GM18508 (cell line): Measurements from ENCODE around the gene DIRAS2.
"Not testable (repeated sequence)": the region's sequence is repeated elsewhere in the genome, so short reads cannot be mapped to it uniquely, and the experiment has no call there.

Experiments used
- ATAC-seq: cut with Tn5 transposase; IDR thresholded peaks from one replicate; pipeline ENCODE4 v1.9.1; 2021; ENCODE audit warnings: moderate number of reproducible peaks; ENCODE audit not compliant: insufficient read depth, unreplicated experiment

Gene DIRAS2, protein sequence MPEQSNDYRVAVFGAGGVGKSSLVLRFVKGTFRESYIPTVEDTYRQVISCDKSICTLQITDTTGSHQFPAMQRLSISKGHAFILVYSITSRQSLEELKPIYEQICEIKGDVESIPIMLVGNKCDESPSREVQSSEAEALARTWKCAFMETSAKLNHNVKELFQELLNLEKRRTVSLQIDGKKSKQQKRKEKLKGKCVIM

DNA sequence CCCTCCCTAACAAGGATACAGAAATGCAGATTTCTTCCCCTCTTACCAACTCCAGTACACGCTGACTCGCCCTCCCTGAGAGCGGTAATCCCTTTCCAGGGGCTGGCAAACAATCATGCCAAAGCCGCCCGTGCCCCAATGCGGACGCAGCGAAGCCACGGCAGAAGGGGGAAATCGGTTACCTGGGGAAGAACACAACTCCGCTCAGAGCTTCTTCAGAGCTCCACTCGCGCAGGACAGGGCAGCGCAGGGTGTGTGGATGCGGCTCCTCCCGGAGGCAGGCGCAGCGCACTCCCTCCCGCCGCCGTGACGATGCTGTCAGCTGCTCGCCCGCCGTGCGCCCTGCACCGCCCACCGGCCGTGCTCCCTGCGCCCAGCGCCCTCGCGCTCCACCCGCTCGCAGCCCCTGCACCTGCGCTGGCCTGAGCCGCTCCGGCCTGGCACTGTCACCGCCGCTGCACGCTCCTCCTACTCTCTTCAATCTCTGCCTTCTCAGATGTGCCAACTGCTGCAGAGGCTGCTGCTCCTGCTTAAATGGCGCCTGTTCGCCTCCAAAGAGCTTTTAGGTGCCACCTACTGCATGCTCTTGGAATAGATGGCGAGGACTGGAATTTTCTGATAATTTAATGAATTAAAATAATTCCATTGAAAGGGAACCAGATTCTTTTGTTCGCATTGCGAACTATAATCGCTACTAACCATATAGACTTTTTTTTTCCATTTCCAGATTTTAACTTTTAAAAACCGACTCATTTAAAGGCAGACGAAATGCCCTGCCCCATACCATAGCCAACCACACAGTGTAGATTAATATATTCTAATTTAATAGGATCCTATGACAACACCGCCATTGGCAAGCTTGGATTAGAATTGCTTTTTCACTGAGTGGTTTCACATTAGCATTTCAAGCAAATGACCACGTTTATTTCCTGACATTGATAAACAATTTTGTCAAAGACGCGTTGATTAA, at the start of gene DIRAS2:
Gene DIRAS2, minus strand, starts transcription at position 255 of the 970 bp plus-strand sequence. CDS start 28,997 bp downstream, outside the sequence.
- ATAC-seq: no peak

GRCh38 chr9:90684736-90685135, 42.1 kb upstream of the DIRAS2 start:
- ATAC-seq: no peak

DNA sequence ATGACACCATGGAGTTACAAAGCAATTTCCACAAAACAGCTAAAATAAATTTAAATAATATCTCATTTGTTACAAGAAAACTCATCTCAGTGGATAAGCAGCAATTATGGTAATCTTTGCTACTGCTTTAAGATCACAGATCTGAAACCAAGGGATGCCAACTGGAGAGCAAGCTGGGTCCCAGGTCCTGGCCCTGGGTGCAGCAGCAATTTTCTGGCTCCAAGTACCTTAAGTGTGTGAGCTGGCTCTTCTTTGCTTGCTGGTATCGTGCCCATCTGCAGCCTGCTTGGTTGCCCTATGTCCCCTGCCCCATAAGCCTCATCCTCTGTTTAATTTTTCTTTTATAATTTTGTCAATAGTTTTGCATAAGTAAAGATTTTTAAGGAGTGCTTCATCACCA, 41.5 kb upstream of the DIRAS2 start:
- ATAC-seq: no peak

GRCh38 chr9:90680534-90680933, 37.9 kb upstream of the DIRAS2 start:
- no peak for ATAC-seq

DNA sequence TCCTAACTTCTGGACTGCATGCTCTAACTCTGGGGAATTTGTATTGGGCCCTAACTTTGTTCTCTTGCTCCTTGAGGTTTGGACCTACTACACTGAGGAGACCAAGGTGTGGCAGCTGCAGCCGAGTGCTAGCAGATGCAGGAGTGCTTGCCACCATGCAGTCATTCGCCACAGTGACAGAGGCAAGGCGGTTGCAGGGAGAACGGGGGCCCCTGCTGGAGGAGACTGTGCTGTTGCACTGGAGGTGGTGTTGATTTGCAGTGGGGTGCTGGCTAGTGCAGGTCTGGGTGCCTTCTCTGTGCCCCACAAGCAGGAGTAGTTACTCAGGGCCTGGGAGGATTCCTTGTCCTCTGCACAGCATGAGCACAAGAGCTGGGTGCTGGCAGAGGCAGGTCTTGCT, 22.4 kb upstream of the DIRAS2 start:
- no peak for ATAC-seq

- ATAC-seq: no peak
These were observed 17.2 kb upstream of the DIRAS2 start for GRCh38 chr9:90659650-90660364.

- ATAC-seq: no peak
These were observed 16.2 kb upstream of the DIRAS2 start for GRCh38 chr9:90658783-90659182.

DNA sequence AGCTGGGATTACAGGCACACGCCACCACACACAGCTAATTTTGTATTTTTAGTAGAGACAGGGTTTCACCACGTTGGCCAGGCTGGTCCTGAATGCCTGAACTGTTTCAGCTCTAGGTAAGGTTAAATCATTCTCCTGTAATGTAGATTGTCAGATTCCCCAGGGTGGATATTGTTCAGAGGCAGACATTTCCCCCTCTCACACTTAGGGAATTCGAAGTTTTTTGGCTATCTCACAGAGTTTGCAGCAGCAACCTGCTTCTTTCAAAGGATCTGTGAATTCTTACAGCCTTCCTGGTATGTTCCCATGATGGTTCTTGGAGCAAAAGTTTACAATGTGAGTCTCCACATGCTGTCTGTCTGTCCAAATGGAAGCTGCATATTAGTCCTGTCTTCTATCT, 15.6 kb upstream of the DIRAS2 start:
- no peak for ATAC-seq

DNA sequence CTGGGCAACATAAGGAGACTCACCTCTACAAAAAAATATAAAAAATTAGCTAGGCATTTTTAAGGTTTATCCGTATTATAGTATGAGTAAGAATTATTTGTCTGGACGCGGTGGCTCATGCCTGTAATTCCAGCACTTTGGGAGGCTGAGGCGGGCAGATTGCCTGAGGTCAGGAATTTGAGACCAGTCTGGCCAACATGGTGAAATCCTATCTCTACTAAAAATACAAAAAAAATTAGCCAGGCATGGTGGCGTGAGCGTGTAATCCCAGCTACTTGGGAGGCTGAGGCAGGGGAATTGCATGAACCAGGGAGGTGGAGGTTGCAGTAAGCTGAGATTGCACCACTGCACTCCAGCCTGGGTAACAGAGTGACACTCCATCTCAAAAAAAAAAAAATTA, 14.3 kb upstream of the DIRAS2 start:
- ATAC-seq: not testable (repeated sequence)

DNA sequence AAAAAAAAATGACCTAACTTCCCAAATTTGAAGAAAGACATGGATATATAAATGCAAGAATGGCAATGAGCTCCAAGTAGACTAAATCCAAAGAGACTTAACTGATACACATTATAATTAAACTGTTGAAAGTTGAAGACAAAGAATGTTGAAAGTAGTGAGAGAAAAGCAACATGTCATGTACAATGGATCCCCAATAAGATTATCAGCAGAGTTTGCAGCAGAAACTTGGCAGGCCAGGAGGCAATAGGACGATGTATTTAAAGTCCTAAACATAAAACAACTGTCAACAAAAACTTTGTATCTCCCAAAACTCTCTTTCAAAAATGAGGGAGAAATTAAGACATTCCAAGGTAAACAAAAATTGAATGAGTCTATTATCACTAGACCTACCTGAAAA, 8.6 kb upstream of the DIRAS2 start:
- no peak for ATAC-seq

DNA sequence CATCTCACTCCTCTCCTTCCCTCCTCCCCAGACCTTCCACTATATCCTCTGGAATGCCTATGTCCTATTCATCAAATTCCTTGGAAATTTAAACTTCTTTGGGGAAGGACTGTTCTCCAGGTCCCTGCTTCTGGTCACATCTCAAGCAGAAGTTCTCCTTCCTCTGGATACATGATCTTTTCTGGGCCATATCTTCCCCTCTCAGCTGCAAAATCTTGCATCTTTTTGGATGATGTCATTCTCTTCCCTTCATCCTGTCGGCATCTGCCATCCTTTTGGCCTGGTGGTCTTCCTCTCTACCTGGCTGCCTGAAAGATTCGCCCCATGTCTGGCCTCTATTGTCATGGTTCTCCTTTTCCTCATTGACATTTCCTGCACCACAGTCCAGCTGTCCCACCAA, 5.2 kb upstream of the DIRAS2 start:
- ATAC-seq: no peak

DNA sequence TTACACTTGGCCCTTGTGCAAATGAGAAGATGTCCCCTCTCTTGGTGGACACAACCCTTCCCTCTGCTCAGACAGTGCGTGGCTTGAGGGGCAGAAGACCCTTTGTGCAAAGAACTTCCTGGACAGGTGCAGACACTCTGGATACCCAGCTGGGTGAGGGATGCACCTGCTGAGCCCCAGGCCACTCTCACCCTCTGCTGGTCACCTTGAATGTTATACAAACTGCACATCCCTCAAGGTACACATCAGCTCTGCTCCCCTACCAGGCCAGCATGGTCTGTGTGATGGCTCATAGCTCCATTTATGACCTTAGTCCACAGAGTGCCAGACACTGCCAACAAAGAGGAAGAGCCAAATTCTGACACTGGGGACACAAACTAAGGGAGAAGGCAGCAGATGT, 3.1 kb upstream of the DIRAS2 start:
- no peak for ATAC-seq

DNA sequence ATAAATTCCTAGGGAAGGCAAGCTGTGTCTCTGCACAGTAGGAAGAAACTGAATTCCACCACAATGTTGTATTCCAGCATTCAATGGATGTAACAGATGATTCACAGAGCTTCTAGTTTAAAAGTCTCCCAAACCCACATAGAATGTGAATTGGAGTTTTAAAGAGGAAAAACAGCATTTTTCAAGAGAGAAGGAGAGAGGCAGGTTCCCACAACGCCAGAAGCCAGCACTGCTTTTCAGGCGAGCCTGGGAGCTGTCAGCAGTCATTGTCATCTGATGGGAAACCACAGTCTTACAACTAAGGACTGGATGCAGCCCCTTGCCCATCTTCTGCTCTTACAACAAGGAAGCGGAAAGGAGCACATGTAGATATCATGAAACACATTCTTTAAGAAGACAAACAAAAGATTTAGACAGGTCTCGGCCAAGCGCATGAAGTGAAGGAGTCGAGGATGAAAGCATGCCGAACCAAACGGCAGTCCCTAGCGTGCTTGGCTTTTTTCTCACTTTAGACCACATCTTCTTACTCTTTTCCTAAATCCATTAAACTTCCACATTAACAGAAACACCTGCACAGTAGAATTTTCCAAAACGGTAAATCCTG, 638 bp downstream of the DIRAS2 start:
- ATAC-seq: no peak

- no peak for ATAC-seq
These were observed 1.5 kb downstream of the DIRAS2 start for GRCh38 chr9:90641086-90641485.

GRCh38 chr9:90640361-90640760, 2.3 kb downstream of the DIRAS2 start:
- ATAC-seq: no peak

GRCh38 chr9:90637626-90638025, 5.0 kb downstream of the DIRAS2 start:
- ATAC-seq: no peak

GRCh38 chr9:90632647-90633207, 9.9 kb downstream of the DIRAS2 start:
- no peak for ATAC-seq

GRCh38 chr9:90631964-90632363, 10.7 kb downstream of the DIRAS2 start:
- ATAC-seq: no peak

DNA sequence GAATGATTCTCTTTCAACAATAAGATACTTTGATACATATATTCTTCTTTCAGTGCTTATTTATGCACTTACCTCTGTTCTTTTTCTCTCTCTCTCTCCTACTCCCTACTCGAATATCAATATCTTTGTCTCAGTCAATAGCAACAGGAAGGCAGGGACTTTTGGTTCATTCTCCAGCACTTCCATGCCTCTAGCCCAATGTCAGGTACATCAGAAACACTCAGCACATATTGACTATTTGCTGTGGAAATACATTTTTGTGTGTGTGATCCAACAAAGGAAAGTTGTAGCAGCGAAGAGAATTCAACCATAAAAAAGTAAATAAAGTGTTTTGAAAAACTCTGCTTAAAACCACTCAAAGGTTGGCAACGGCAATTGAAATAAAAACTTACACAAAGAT, 12.6 kb downstream of the DIRAS2 start:
- no peak for ATAC-seq

- ATAC-seq: no peak
These were observed 13.3 kb downstream of the DIRAS2 start for GRCh38 chr9:90629354-90629753.
